K562 (cell line): Measurements from ENCODE around the gene U2AF1L4. TPM values are rescaled to one million over a fixed set of nuclear protein-coding genes. Genes with fewer than 3 reads are reported as not detected.

ENCODE experiments used
- ATAC-seq: fragments of 200-7000 bp; cut with Tn5 transposase; 3 replicates; pipeline ENCODE4 v1.9.1; 2020; ENCODE audit warnings: moderate library complexity
- BruUV-seq: library from RNA; stranded (reverse); fragments of 400-500 nt; replicated peaks from 2 replicates; lab custom pipeline; 2021; lab: Mats Ljungman, UMichigan
- CTCF ChIA-PET: fragments of 300-600 bp; formaldehyde crosslinking; extraction: SDS; loops from one replicate; lab custom pipeline; 2021; ENCODE audit warnings: low intra/inter-chr PET ratio; lab: Yijun Ruan, JAX
- POLR2A ChIA-PET: fragments of 300-600, 350-650 bp; sonication (Branson Sonifier 250); formaldehyde crosslinking; extraction: SDS; loops from one replicate; lab custom pipeline; 2021; ENCODE audit warnings: antibody characterized with exemption, inconsistent platforms; lab: Yijun Ruan, JAX
- DNase-seq, 4 experiments: peaks; one replicate each; pipeline versions ENCODE4 v3.0.0 to v3.0.0-alpha.2; 2011 to 2018; ENCODE audit warnings: low spot score in 3 of 4, mixed read lengths in 3 of 4; ENCODE audit errors: extremely low read depth in 1 of 4
- FAIRE-seq: peaks from 2 replicates; lab custom pipeline; 2011; peaks lifted over from hg19 to GRCh38; lab: Jason Lieb, UNC
- H2AFZ ChIP-seq: 2 replicates; pipeline ENCODE4 v1.6.0; 2011; ENCODE audit warnings: low read depth, low read length, control low read depth, inconsistent platforms
- H3K27ac ChIP-seq: fragments of 200-600 bp; 3 replicates; pipeline ENCODE4 v1.8.0; 2011; ENCODE audit warnings: low read depth, mild to moderate bottlenecking, control low read depth, inconsistent platforms, low read length, moderate library complexity, mixed read lengths; ENCODE audit errors: extremely low read depth
- H3K27me3 ChIP-seq, 2 experiments: fragments of 300-600 bp in 1 of 2; 2 replicates in 1 of 2; 3 replicates in 1 of 2; pipeline versions ENCODE4 v1.6.0 to v1.8.0; 2011; ENCODE audit warnings: inconsistent platforms in 2 of 2, low read length in 2 of 2, mild to moderate bottlenecking in 1 of 2, mixed read lengths in 1 of 2, moderate library complexity in 1 of 2; ENCODE audit not compliant: control insufficient read depth in 2 of 2, insufficient read depth in 2 of 2
- H3K36me3 ChIP-seq: fragments of 300-600 bp; 3 replicates; pipeline ENCODE4 v1.8.0; 2011; ENCODE audit warnings: mild to moderate bottlenecking, low read length, inconsistent platforms; ENCODE audit not compliant: control insufficient read depth, insufficient read depth
- H3K4me1 ChIP-seq, 2 experiments: fragments of 200-600 bp in 1 of 2; replicated peaks in 1 of 2; 2 replicates in 1 of 2; 3 replicates in 1 of 2; pipeline versions ENCODE4 v1.5.1 to v1.8.0; 2011; ENCODE audit warnings: inconsistent platforms in 2 of 2, low read length in 2 of 2, mild to moderate bottlenecking in 1 of 2, mixed read lengths in 1 of 2, moderate library complexity in 1 of 2; ENCODE audit not compliant: control insufficient read depth in 2 of 2, insufficient read depth in 2 of 2
- H3K4me2 ChIP-seq: 2 replicates; pipeline ENCODE4 v1.6.1; 2011; ENCODE audit warnings: low read length, control low read depth, inconsistent platforms, mixed read lengths; ENCODE audit not compliant: insufficient read depth
- H3K4me3 ChIP-seq: fragments of 200-600 bp; sonication (generic), shearing (Covaris generic); 2 replicates; pipeline ENCODE4 v1.5.1; 2016; ENCODE audit warnings: control low read depth, inconsistent platforms
- H3K79me2 ChIP-seq: fragments of 200-600 bp; 3 replicates; pipeline ENCODE4 v1.8.0; 2011; ENCODE audit warnings: low read length, inconsistent platforms; ENCODE audit not compliant: control insufficient read depth, insufficient read depth
- H3K9ac ChIP-seq, 2 experiments: 2 replicates each; pipeline versions ENCODE4 v1.6.0 to v1.6.1; 2011; ENCODE audit warnings: low read depth in 2 of 2, low read length in 2 of 2, control low read depth in 1 of 2, inconsistent platforms in 1 of 2, mild to moderate bottlenecking in 1 of 2, mixed read lengths in 1 of 2; ENCODE audit not compliant: insufficient read depth in 1 of 2
- H3K9me1 ChIP-seq: one replicate; pipeline ENCODE4 v1.6.0; 2011; ENCODE audit warnings: inconsistent platforms, mild to moderate bottlenecking, low read length, moderate library complexity; ENCODE audit not compliant: control insufficient read depth, insufficient read depth
- H3K9me3 ChIP-seq: replicated peaks from 2 replicates; pipeline ENCODE4 v1.5.1; 2011; ENCODE audit warnings: low read depth, low read length, inconsistent platforms; ENCODE audit not compliant: control insufficient read depth, insufficient read depth
- H4K20me1 ChIP-seq: replicated peaks from 2 replicates; pipeline ENCODE4 v1.6.1; 2011; ENCODE audit warnings: low read length, inconsistent platforms, mixed read lengths; ENCODE audit not compliant: control insufficient read depth, insufficient read depth
- MNT ChIP-seq, 2 experiments: fragments of 450-650 bp; conservative IDR thresholded peaks; 2 replicates each; pipeline ENCODE4 v1.6.1; 2017; ENCODE audit warnings: mild to moderate bottlenecking in 2 of 2, moderate library complexity in 2 of 2
- POLR2G ChIP-seq: fragments of 200-400 bp; formaldehyde crosslinking; IDR thresholded peaks from 2 replicates; pipeline ENCODE4 v1.6.1; 2017; ENCODE audit warnings: low read depth, mild to moderate bottlenecking, antibody characterized with exemption, low read length, moderate library complexity
- RERE ChIP-seq: sonication (generic); formaldehyde crosslinking; IDR thresholded peaks from 2 replicates; pipeline ENCODE4 v1.8.0; 2023; ENCODE audit warnings: missing genetic modification reagents, mild to moderate bottlenecking, borderline replicate concordance
- SMARCC2 ChIP-seq: fragments of 450-650 bp; IDR thresholded peaks from 2 replicates; pipeline ENCODE4 v1.6.1; 2017; ENCODE audit warnings: antibody characterized with exemption, moderate library complexity, mild to moderate bottlenecking, low read depth
- SMC3 ChIP-seq: conservative IDR thresholded peaks from 2 replicates; pipeline ENCODE4 v1.6.1; 2011; ENCODE audit warnings: low read depth, low read length, improper control_type of control experiment; ENCODE audit not compliant: insufficient read depth
- SRSF7 ChIP-seq: fragments of 200-400 bp; formaldehyde crosslinking; optimal IDR thresholded peaks from 2 replicates; pipeline ENCODE3; 2017; ENCODE audit warnings: mild to moderate bottlenecking, low read depth, low read length
- ZBTB8A ChIP-seq: fragments of 450-650 bp; IDR thresholded peaks from 2 replicates; pipeline ENCODE4 v1.6.1; 2018; ENCODE audit warnings: mild to moderate bottlenecking, moderate library complexity; ENCODE audit not compliant: partially characterized antibody
- ZNF24 ChIP-seq: fragments of 450-650 bp; IDR thresholded peaks from 2 replicates; pipeline ENCODE4 v1.6.1; 2016
- ZNF551 ChIP-seq: fragments of 250-450 bp; sonication (Bioruptor Pico); IDR thresholded peaks from 2 replicates; pipeline ENCODE4 v1.5.0; 2021; ENCODE audit warnings: mild to moderate bottlenecking, moderate library complexity
- ZNF668 ChIP-seq: fragments of 250-450 bp; sonication (Bioruptor Pico); IDR thresholded peaks from 2 replicates; pipeline ENCODE4 v1.8.0; 2022; ENCODE audit warnings: mild to moderate bottlenecking, inconsistent platforms
- ZNF699 ChIP-seq: fragments of 250-450 bp; sonication (Bioruptor Pico); IDR thresholded peaks from 2 replicates; pipeline ENCODE4 v1.8.0; 2021; ENCODE audit warnings: mild to moderate bottlenecking, moderate library complexity; ENCODE audit not compliant: insufficient replicate concordance
- WGBS: fragments of 100-300 bp; shearing (Covaris generic); methylation state at CpG from one replicate; pipeline ENCODE4 v1.1.6; 2016; ENCODE audit warnings: low coverage, mixed read lengths; ENCODE audit not compliant: insufficient coverage; ENCODE audit errors: missing lambda C conversion rate; 5-methylcytosine and 5-hydroxymethylcytosine counted together
- in situ Hi-C: fragments of 300-500 bp; cut with MboI; formaldehyde crosslinking; loops from 4 replicates; pipeline ENCODE4 v1.15.0; 2018; ENCODE audit warnings: inconsistent platforms, mixed read lengths
- intact Hi-C: fragments of 100-400 bp; cut with micrococcal nuclease; formaldehyde crosslinking; loops from 2 replicates; pipeline ENCODE4 v1.14.2; 2022
- polyA plus RNA-seq, 8 experiments: library from polyadenylated mRNA; depleted of rRNA in 4 of 8; stranded (reverse) in 5 of 8; unstranded in 3 of 8; fragments of >200 nt; fragmentation: Nextera tagmentation in 2 of 8; fragmentation: Illumina TruSeq in 1 of 8; extraction: Ambion mirVana in 2 of 8; extraction: Trizol in 1 of 8; gene quantifications; 2 replicates each; pipeline versions ENCODE4 v1.2.1 to v1.2.3, GENCODE V29; 2011 to 2014; ENCODE audit warnings: inconsistent platforms in 1 of 8, missing spikeins in 1 of 8
- total RNA-seq, 7 experiments: library from RNA; depleted of rRNA in 6 of 7; stranded (reverse); fragments of >200 nt in 6 of 7; fragmentation: Illumina TruSeq in 2 of 7; extraction: Trizol in 2 of 7; gene quantifications; 2 replicates each; pipeline versions ENCODE4 v1.2.1 to v1.2.3, GENCODE V29; 2011 to 2021; ENCODE audit warnings: low replicate concordance in 1 of 7

Gene U2AF1L4
- total and polyA plus RNA-seq, 9 of the 15 experiments (the other 6 are each of a cell fraction or from before 2014, with no cell fraction given), result 8.4 to 19.5 (median 12.6) TPM

GRCh38 chr19:35784503-35785338 is 39.5 kb upstream of the U2AF1L4 start:
- H3K4me1 ChIP-seq, result peaks cover 0 to 40% of the 10 kb centered on the region in 2 experiments; a peak in 1 of 5 replicates
- intact Hi-C loops, result no loop called here
- H3K4me2 ChIP-seq, result no peak overlapping the region
- no TSS peak for BruUV-seq
- H4K20me1 ChIP-seq, result no peaks in the 10 kb centered on the region
- no peaks in the 10 kb centered on the region for H3K79me2 ChIP-seq
- H3K27ac ChIP-seq, result no peak overlapping the region
- CTCF ChIA-PET, result no interaction called here
- no peak for FAIRE-seq
- no peak for ATAC-seq
- in situ Hi-C loops, result no loop called here
- H3K9me3 ChIP-seq, result no peaks in the 10 kb centered on the region
- no peak overlapping the region for H3K9ac ChIP-seq
- H3K36me3 ChIP-seq, result peaks cover 12% of the 10 kb centered on the region; the same call in 1 of the 3 replicates
- H2AFZ ChIP-seq, result no peak overlapping the region
- H3K9me1 ChIP-seq, result no peaks in the 10 kb centered on the region
- DNase-seq, result no peak
- H3K4me3 ChIP-seq, result no peak overlapping the region
- POLR2A ChIA-PET, result interaction anchor here (0.6 kb wide), 1 partner anchor 90 kb away, joined by 3 read pairs; no protein-coding TSS in a partner anchor
- no peaks in the 10 kb centered on the region for H3K27me3 ChIP-seq
- WGBS, result 83% methylated on average over 15 of the region's 45 CpGs
- TF ChIP-seq SMC3, result no peak
- TF ChIP-seq ZBTB8A, result no peak
- TF ChIP-seq SMARCC2, result no peak
- no peak for TF ChIP-seq SRSF7
- TF ChIP-seq ZNF668 (CRISPR knock-in tag), result no peak
- no peak for TF ChIP-seq ZNF24
- no peak for TF ChIP-seq RERE (CRISPR knock-in tag)
- no peak for TF ChIP-seq MNT (conservative IDR thresholded peaks at IDR 0.05)
- no peak for TF ChIP-seq ZNF699
- TF ChIP-seq ZNF551 (CRISPR knock-in tag), result no peak
- 0 out of 2 replicates have a peak, but pooled peaks have one; percentile 8 for TF ChIP-seq POLR2G
